SK-N-SH treated with all-trans-retinoic acid at 6 μM for 48 hours (cell line): Measurements from ENCODE around the gene COL6A2.

ENCODE experiments used
- BACH2 ChIP-seq: fragments of 250-450 bp; sonication (Bioruptor Pico); IDR thresholded peaks from 2 replicates; pipeline ENCODE4 v1.9.0; 2021; ENCODE audit warnings: mild to moderate bottlenecking, borderline replicate concordance
- CSDC2 ChIP-seq: fragments of 250-450 bp; sonication (Bioruptor Pico); IDR thresholded peaks from 2 replicates; pipeline ENCODE4 v1.5.0; 2020; ENCODE audit warnings: mild to moderate bottlenecking, moderate library complexity
- RARB ChIP-seq: fragments of 250-450 bp; sonication (Bioruptor Pico); IDR thresholded peaks from 2 replicates; pipeline ENCODE4 v1.8.0; 2021; ENCODE audit warnings: mild to moderate bottlenecking, moderate library complexity
- SNAI2 ChIP-seq: fragments of 250-450 bp; sonication (Bioruptor Pico); IDR thresholded peaks from 2 replicates; pipeline ENCODE4 v1.5.0; 2020; ENCODE audit warnings: mild to moderate bottlenecking, moderate library complexity
- TCF4 ChIP-seq: fragments of 250-450 bp; sonication (Bioruptor Pico); IDR thresholded peaks from 2 replicates; pipeline ENCODE4 v1.8.0; 2021; ENCODE audit warnings: mild to moderate bottlenecking, moderate library complexity, borderline replicate concordance
- TOX ChIP-seq: fragments of 250-450 bp; sonication (Bioruptor Pico); IDR thresholded peaks from 2 replicates; pipeline ENCODE4 v1.8.0; 2021; ENCODE audit warnings: mild to moderate bottlenecking, moderate library complexity, borderline replicate concordance
- ZC3H10 ChIP-seq: fragments of 250-450 bp; sonication (Bioruptor Pico); IDR thresholded peaks from 2 replicates; pipeline ENCODE4 v1.5.1; 2021; ENCODE audit warnings: mild to moderate bottlenecking, moderate library complexity
- ZFP3 ChIP-seq: fragments of 250-450 bp; sonication (Bioruptor Pico); IDR thresholded peaks from 2 replicates; pipeline ENCODE4 v1.5.0; 2020; ENCODE audit warnings: mild to moderate bottlenecking, moderate library complexity
- ZNF565 ChIP-seq: fragments of 450-650 bp; formaldehyde crosslinking; conservative IDR thresholded peaks from 2 replicates; pipeline ENCODE4 v1.5.0; 2020; ENCODE audit warnings: low read depth, mild to moderate bottlenecking, moderate library complexity
- TF ChIP-seq, protein P1 (sequence below): fragments of 250-450 bp; sonication (Bioruptor Pico); IDR thresholded peaks from 2 replicates; pipeline ENCODE4 v1.5.1; 2020; ENCODE audit warnings: low read depth, mild to moderate bottlenecking, moderate library complexity

DNA sequence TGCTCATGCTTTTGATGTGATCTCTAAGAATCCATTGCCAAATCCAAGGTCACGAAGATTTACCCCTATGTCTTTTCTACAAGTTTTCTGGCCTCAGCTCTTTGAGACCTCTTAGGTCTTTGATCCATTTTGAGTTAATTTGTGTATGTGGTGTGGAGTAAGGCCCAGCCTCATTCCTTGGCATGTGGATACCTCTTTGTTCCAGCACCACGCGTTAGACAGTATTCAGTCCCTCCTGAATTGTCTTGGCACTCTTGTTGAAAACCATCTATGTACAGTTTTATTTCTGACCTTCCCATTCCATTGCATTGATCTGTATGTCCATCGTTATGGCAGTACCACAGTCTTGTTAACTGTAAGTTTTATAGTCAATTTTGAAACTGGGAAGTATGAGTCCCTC lies 65.5 kb downstream of the COL6A2 start:
- no peak for TF ChIP-seq TCF4 (CRISPR knock-in tag)
- no peak for TF ChIP-seq RARB (CRISPR knock-in tag)
- TF ChIP-seq, protein P1, sequence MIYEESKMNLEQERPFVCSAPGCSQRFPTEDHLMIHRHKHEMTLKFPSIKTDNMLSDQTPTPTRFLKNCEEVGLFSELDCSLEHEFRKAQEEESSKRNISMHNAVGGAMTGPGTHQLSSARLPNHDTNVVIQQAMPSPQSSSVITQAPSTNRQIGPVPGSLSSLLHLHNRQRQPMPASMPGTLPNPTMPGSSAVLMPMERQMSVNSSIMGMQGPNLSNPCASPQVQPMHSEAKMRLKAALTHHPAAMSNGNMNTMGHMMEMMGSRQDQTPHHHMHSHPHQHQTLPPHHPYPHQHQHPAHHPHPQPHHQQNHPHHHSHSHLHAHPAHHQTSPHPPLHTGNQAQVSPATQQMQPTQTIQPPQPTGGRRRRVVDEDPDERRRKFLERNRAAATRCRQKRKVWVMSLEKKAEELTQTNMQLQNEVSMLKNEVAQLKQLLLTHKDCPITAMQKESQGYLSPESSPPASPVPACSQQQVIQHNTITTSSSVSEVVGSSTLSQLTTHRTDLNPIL (CRISPR knock-in tag): no peak
- TF ChIP-seq ZC3H10: no peak
- no peak for TF ChIP-seq SNAI2 (CRISPR knock-in tag)
- no peak for TF ChIP-seq CSDC2 (CRISPR knock-in tag)
- no peak for TF ChIP-seq ZFP3
- no peak for TF ChIP-seq BACH2
- TF ChIP-seq ZNF565 (CRISPR knock-in tag): no peak
- TF ChIP-seq TOX (CRISPR knock-in tag): no peak
